ENCODE measurements around the gene CXCR5.

CXCR5 gene

DNA sequence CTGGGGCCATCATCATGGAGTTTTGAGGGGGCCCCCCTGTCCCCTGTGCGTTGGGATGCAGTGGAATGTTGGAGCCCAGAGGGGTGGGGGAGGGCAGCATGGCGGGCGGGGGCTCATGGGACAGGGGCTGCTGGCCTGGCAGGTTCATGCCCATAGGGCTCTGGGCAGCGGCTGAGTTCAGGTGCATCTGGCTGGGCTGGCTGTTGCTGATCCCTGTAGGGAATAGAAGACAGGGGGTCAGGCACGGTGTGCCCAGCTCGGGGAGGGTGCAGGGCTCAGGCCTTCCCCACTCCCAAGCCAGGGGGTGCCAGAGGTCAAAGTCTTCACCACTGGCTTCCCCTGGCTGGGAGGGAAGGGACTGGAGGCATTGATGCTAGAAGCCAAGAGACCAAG, 15.6 kb downstream of the CXCR5 start:
- DNase-seq: no peak

DNA sequence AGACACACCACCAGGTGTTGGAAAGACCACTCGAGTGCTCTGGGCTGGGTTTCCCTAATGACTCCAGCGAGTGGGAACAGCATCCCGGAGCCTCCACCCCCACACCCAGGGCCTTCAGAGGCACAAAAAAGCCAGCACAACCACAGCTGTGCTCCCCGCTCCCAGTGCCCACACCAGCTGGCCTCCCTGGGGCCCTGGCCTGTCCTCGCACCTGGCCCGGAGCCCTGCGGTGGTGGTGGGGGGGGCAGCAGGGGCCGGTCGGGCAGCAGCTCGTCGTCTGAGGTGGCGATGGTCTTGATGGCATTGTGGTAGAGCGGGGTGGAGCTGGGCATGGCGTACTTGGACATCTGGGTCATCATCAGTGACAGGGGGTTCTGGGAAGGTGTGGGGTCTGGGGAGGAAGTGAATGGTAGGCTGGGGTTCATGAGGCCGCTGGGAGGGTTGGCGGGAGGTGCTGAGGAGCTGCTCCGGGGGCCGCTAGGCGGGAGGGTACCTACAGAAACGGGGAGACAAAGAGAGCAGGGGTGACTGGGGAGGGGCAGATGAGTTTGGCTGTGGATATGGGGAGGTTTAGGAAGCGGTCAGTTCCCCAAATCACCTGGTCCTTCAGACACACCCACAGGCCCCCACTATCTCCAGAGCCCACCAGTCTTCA, 16.1 kb downstream of the CXCR5 start:
- DNase-seq: peak in 1 of 2 experiments; percentile 8

DNA sequence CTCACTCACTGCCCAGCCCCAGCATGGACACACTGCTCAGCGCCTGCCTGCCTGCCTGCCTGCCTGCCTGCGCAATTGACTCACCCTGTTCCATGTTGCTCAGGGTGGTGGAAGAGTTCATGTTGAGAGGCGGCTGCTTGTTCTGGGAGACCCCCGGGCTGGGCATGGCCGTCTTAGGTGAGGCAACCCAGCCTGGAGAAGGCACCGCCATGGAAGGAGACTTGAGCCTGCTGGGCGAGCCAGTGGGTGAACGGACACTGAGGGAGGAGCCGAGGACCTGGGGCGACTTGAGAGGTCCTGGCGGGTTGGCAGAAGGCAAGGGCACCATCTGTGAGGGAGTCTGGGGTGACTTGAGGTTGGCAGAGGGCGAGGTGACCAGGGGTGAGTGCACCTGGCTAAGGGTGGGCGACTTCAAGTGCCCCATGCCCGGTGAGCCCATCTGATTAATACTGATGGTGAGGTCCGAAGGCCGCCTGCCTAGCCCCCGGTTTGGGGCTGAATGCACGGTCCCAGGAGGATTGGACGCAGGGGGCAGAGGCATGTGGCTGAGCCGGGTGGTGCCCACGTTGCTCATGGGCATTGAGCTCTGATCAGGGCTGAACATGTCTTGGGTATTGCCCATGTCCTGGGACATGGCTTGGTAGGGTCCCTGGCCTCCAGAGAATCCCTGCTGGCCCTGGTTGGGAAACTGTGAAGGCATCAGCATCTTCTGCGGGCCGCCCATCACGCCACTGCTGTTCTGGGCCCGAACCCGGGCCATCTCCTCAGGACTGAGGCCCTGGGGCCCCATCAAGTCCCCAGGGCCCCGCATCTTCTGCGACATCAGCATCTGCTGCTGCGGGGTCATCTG, 17.1 kb downstream of the CXCR5 start:
- no peak for DNase-seq

DNA sequence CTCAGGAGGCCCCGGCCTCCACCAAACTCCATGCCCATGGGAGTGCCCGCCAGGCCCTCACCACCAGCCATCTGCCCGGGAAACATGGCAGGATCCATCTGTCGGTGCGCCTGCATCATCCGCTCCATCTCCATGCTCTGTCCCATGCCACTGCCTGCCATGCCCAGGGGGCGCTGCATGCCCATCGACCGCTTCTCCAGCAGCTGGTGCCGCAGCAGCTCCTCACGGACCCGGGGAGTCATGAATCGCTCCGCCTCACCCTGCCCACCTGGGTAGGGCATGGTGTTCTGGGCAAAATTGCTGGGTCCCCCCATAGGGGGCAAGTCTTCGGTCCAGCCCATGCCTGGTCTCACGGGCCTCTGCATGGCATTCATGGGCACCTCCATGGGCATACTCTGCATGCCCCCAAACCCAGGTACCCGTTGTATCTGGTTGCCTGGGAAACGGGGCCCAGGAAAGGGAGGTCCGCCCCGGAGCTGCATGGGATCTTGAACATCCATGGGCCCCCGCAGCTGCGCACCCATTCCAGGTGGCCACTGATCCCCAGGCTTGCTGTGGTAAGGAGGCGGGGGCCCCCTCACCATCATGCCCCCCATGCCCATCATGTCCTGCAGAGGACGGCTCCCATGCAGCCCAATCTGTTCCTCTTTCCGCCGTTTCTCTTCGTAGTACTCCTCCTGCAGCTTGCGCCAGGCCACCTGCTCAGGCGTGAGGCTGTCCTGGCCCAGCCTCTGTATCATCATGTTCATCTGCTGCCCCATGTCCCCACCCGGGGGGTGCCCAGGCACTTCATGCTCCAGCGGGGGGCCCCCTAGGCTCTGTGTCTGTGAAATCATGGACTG, 18.0 kb downstream of the CXCR5 start:
- DNase-seq: no peak

DNA sequence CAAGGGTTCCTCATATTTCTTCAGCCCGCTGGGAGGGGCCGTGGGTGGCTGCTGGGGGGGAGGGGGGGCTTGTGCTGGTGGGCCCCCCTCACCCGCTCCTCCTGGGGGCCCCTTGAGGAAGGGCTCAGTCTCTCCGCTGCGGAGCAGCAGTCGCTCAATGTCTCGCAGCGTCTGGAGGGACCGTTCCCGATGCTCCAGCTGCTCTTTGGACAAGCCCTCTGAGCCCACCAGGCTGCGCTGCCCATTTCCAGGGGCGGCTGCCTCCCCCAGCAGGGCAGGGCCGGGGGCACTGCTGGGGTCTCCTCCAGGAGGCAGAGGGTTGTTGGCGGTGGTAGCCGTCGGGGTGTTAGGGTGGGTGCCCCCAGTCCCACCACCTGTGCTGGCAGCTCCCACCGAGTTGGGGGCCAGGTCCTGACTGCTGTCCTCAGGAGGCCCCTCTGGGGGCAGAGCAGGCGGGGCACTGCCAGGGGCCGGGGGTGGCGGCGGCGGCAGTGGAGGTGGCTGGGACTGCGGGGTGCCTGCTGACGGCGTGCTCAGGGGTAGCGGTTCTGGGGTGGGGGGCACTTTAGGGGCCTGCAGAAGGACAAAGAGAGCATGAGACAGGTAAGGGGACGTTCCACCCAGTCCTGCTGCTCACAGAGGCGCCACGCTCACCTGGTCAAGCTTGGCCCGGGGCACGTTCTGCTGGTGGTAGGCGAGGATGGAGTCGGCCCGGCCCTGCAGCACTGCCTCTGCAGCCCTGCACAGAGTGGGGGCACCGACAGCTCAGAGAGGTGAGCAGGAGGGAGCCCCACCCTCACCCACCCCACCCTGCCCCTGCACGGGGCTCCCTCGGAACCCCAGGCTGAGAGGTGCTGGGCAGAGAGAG, 18.9 kb downstream of the CXCR5 start:
- DNase-seq: no peak

DNA sequence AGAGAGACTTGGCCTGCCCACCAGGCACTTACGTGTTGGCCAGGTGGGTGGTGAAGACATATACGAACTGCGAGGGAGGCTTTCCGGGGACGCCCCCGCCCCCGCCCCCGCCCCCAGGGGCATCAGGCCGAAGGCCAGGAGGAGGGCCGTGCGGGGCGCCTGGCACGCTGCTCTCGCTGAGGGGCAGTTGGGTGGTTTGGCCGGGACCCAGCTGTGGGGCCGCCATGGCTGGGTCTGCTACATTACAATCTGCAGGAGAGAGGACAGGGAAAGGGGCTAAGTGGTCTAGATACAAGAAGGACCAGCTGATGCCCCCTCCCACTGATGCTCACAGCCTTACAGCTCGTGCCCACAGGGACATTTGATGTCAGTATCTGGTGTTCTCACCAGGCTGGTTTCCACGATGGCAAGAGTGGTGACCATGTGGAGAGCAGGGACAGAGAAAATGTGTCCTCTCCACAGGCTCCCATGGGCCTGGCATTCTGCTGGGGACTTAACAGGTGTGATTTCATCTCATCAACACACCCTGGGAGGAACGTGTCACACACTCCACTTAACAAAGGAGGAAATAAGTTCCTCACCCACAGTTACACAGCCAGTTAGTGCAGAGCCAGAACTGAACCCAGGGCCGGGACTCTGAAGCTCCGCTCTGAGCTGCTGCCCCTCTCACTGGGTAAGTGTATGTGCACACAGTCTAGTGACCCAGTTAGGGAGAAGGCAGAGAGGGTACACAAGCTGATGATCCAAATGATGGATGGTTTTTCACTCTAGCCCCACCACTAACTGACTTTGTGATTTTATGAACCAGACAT, 19.7 kb downstream of the CXCR5 start:
- DNase-seq: no peak

DNA sequence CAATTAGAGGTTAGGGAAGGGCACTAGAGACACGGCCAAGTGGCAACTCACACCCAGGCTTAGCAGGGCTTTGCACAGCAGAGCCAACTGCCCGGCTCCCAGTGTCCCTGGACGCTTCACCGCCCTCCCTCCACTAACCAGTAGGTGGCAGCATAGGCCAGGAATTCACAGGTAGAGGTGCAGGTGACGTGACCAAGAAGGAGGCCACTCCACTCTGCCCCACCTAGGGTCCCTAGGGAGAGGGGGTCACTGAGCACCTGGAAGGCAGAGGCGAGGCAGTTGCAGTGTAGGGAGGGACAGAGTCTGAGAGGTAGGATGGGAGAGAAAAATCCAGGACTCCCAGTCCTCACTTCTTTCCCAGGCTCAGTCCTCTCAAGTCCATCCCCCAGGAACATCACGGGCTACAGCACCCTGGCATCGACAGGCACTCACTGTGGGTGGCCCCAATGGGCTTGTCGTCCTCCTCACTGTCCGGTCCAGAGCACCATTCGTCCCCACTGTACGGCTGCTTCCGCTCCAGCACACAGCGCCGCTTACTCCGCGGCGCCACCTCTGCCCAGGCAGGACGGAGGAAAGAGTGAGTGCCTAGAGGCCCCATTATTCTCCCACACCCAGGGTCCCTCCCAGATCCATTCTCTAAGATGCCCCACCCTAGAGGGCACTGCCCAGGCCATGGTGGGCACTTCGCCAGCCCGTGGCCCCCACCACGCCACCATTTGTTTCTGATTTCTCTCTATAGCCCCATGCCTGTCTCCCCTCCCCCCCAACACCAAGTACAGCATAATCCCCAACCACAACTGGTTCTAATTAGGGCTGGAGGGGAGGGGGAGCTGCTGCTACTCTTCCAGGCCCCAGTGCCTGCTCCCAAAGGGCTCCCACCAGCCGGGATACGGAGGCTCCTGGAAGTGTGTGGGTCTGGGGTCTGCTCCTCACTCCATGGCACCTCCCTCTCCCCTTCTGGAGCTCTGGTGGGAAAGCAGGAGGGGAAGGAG, 23.7 kb downstream of the CXCR5 start:
- peak; percentile 73 to 79 for DNase-seq

DNA sequence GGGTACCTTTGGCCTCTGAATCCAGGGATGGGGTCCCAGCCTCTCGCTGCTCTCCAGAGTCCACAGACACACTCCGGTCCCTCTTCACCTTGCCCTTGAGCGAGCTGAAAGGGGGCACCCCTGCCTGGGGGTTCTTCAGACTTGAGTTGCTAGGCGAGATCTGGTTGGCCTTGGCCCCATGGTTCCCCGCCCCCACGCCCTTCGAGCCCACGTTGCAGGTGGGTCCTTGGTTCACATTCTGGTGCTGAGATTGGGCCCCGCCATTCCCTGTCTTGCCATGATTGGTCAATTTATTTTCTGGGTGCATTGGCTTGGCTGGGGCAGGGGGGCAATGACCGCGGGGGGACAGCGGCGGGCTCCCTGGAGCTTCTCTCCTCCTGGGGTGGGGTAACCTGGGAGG, 24.6 kb downstream of the CXCR5 start:
- DNase-seq: no peak

DNA sequence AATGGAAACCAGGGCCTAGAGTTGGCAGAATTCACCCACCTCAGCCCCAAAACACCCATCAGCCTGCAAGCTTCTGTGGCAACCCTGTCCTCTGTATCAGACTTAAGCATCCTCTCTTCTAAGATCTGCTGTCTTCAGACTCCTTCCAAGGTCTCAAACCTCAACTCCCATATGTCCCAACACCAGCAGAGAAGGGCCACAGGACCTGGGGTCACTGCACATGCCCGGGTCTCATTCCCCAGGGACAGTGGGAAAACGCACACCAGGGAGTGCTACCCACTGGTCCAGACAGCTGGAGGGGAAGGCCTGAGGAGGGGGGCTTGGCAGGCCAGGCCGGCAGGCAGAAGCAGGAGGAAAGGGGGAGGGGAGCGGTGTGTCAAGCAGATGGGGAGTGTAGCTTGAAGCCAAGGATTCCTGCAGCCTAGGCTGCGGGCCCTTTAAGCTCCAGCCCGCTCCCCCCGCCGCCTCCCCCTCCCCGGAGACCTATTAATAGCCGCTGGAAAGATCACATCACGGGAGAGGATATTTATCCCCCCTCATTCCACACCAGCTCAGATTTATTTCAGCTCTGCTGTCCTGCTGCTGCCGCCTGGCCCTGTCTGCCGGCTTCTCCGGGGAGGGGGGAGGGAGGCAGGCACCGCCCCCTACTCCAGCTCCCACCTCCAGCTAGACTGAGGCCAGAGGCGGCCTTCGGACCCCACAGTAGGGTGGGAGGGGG, 25.4 kb downstream of the CXCR5 start:
- peak; percentile 94 to 97 for DNase-seq

DNA sequence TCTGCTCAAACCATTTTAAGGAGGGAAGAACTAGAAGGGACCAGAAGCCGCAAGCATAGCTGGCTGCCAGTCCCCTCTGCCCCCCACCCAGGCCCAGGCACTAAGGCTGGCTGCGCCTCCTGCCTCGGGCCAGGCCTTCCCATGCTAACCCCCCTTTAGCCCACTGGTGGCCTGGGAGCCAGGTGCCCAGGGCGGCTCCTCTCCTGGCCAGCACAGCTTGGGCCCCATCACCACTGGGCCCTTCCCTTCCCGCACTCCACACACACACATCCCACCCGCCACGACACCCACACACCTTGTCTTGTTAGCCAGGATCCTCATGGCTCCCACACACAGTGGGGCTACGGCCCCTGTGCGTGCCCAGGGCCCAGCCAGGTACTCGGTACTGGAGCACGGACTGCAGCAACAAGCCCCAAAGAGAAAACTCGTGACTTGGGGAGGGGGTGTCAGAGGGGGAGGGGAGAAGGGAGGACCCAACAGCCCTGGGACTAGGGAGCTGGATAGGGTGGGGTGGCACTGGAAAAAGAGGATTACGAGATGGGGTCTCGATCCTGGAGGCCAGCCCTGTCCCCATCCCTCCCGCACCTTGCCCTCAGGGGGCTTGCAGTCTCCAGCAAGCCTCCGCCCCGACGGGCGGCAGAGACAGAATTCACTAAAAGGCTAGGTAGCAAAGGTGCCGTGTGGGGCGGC, 26.1 kb downstream of the CXCR5 start:
- DNase-seq: no peak

DNA sequence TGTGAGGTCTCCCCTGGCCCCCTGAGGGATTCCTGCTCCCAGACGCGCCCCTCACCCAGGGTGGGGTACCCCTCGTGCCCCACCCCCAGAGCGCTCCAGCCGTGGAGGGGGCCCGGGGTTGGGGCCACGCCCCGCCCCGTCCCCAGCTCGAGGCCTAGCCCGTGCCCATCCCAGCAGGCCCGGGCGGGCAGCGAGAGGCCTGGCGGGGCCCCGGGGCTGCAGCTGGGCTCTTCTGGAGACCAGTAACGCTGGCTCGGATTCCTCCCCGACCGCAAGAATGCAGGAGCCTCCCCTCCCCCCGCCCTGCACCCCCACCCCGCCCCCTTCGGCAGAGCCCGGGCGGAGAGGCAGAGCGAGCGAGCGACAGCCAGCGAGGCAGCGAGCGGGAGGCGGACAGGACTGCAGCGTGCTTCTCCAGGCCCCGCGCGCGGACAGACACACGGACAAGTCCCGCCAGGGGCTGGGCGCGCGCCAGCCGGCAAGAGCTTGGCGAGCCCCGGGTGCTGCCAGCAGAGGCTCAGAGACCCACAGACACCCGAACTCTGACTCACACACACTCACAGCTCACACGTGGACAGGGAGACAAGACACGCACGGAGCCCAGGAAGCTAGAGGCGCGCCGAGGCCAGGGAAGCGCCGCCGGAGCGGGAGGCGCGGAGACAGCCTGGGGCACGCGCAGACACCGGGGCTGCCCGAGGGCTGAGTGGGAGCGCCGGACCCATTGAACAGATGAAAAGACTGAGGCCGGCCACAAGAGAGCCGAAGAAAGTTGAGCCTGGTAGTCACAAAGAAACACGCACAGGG, 26.8 kb downstream of the CXCR5 start:
- no peak for DNase-seq

DNA sequence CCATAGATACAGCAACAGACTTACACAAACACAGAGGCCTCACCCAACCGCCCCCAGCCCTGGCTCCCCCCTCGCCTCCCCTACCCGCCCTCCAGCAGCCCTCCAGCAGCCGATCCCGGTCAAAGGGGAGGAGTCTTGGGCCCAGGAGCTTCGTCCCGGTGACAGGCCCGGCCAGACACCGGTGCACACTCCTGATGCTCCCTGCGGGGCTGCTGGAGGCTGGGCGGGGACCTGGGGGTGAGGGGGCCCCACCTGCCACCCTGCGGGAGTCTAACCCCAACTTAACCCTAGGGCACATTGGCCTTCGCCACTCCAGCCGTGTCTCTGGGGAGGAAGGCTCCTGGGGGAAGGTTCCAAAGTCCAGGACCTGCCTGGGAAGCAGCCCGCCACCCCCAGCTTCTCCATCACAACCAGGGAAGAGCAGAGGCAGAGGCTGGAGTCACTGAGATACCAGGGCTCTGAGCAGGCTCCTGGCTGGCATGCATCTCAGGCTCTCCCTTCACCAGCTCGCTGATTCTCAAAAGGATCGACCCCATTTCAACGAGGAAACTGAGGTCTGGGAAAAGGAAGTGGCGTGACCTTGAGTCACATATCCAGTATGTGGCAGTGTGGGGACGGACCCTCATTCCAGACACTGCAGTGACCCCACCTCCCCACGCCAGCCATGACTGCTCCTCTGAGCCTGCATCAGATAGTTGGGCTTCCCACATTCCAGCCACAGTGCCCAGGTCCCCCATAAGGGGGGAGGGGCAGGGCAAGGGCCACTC, 27.6 kb downstream of the CXCR5 start:
- no peak for DNase-seq

DNA sequence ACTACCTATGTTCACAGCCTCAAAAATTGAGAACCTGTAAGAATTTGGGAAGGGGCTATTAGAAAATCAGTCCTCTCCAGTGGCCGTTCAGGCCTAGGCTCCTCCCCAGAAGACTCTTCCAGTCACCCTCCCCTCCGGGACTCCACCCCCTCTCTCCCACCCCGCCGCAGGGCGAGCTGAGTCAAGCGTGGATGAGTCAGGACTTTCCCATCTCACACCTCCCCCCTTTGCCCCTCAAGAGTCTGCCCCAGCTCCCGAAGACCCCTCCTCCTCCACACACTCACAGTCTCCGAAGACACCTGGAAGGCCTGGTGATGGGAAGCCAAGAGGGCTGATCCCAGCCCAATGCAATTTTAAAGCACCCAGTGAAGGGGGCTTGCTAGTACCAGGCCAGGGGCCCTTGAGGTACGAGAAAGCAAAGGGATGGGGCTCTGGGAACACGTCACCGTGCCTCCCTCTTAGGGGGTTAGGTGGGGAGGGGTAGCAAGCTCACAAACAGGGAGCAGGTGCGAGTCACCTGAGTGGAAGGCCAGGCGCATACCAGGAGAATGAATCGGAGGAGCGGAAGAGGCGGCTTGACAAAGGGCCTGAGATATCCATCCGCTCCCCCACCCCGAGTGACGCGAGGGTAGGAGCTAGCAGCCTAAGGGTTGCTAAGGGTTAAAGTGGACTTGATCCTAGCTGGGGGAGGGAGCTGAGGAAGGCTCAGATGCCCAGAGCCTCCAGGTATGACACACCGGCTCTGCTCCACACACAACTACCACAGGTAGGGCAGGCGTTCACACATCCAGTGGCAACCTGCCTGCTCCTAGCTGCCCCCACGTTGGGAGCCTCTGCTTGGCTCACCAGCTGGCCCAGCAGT, 28.4 kb downstream of the CXCR5 start:
- DNase-seq: no peak

DNA sequence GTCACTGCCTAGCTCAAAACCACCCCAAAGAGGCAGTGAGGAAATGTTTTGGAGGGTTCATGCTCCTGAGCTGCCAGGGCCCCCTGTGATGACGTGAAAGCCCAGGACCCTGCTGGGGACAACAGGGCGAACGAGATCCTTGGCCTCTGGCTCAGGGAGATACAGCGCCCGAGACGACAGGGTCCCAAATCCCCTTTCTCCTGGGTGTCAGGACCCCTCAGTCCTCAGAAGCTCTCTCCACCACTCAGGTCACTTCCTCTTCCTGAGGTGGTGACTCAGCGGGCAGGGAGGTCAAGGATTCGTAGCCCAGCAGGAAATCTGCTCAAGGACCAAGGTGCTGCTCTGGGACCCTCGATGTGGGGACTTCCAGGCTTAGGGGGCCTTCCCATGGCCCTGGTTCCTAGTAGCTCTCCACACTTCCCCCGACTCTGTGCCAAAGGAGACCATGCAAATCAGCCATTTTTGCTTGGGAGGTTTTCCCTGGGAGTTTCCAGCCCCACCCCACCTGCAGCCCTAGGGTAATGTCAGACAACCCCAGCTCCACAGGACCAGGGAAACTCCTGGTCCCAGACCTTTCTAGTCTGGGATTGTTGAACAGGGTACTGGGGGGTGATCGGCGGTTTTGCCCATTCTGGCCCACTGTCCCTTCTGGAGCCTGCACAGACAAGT, 29.2 kb downstream of the CXCR5 start:
- no peak for DNase-seq

DNA sequence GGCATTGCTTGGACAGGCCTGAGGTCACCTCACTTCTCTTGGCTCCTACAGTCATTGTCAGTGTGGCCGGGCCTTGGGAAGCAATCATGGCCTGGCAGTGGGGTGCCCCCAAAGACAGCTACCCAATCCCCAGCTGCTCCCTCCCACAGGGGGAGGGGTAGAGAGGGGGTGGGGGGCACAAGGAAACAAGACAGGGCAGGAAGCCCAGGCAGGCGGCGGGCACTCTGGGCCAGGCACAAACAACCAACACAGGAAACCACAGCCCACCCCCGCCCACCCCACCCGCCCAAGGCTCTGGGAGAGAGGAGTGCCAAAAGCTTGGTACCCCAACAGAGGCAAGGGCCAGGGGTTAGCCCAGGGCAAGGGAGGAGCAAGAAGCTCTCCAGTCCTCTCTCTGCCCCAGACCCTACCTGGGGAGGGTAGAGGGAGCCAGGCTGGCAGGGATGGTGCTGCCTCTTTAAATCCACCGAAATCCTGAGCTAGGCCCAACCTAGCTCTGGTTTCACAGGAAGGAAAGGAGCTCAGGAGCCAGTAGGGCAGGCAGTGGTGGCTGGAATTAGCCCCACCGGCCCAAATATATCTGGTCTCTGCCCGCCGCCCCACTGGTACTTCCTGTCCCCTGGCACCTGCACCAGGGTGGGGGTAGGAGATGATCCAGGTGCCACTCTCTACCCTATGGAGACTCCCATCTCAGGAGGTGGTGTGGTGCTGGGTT, 29.9 kb downstream of the CXCR5 start:
- DNase-seq: no peak
